Fibroblast of lung (primary cell): ENCODE measurements around the gene PRKCQ. TPM values are rescaled to one million over a fixed set of nuclear protein-coding genes. Genes with fewer than 3 reads are reported as not detected.

Experiments used
- DNase-seq, 2 donors: peaks; one replicate each; pipeline versions ENCODE4 v3.0.0 to v3.0.0-alpha.2; 2010; ENCODE audit warnings: low read depth in 2 of 2
- H2AFZ ChIP-seq: 2 replicates; pipeline ENCODE4 v1.5.1; 2012; ENCODE audit warnings: low read length, control low read depth, inconsistent platforms
- H3K27ac ChIP-seq: 2 replicates; pipeline ENCODE4 v1.5.1; 2011; ENCODE audit warnings: low read length, control low read depth; ENCODE audit not compliant: insufficient read depth
- H3K27me3 ChIP-seq: 2 replicates; pipeline ENCODE4 v1.5.1; 2011; ENCODE audit warnings: mild to moderate bottlenecking, low read length; ENCODE audit not compliant: control insufficient read depth, insufficient read depth
- H3K36me3 ChIP-seq: 2 replicates; pipeline ENCODE4 v1.5.1; 2011; ENCODE audit warnings: low read length; ENCODE audit not compliant: control insufficient read depth, insufficient read depth
- H3K4me1 ChIP-seq: 2 replicates; pipeline ENCODE4 v1.5.1; 2011; ENCODE audit warnings: low read length; ENCODE audit not compliant: control insufficient read depth, insufficient read depth; ENCODE audit errors: extremely low read depth
- H3K4me2 ChIP-seq: 2 replicates; pipeline ENCODE4 v1.5.1; 2011; ENCODE audit warnings: low read length, control low read depth; ENCODE audit not compliant: insufficient read depth; ENCODE audit errors: extremely low read depth
- H3K4me3 ChIP-seq, 4 experiments: fragments of 200-600 bp in 1 of 4; sonication (generic) in 1 of 4; replicated peaks in 1 of 4; 2 replicates each; pipeline ENCODE4 v1.5.1; 2011 to 2016; ENCODE audit warnings: low read length in 4 of 4, low read depth in 3 of 4, mild to moderate bottlenecking in 3 of 4, control low read depth in 2 of 4, inconsistent platforms in 1 of 4, mixed read lengths in 1 of 4; ENCODE audit not compliant: insufficient read depth in 1 of 4; ENCODE audit errors: control extremely low read depth in 1 of 4
- H3K79me2 ChIP-seq: 2 replicates; pipeline ENCODE4 v1.5.1; 2012; ENCODE audit warnings: mild to moderate bottlenecking, low read length, inconsistent platforms; ENCODE audit not compliant: control insufficient read depth, insufficient read depth
- H3K9ac ChIP-seq: 2 replicates; pipeline ENCODE4 v1.5.1; 2011; ENCODE audit warnings: mild to moderate bottlenecking, low read length, control low read depth; ENCODE audit not compliant: insufficient read depth
- H3K9me3 ChIP-seq: 2 replicates; pipeline ENCODE4 v1.5.1; 2012; ENCODE audit warnings: low read depth, low read length; ENCODE audit not compliant: control insufficient read depth, insufficient read depth
- H4K20me1 ChIP-seq: 2 replicates; pipeline ENCODE4 v1.5.1; 2011; ENCODE audit warnings: low read length; ENCODE audit not compliant: control insufficient read depth, insufficient read depth; ENCODE audit errors: extremely low read depth
- EZH2 ChIP-seq: IDR thresholded peaks from 2 replicates; pipeline ENCODE4 v1.5.1; 2012; ENCODE audit warnings: low read length, control low read depth, mild to moderate bottlenecking; ENCODE audit errors: missing control alignments
- polyA plus RNA-seq, 2 donors: library from polyadenylated mRNA; depleted of rRNA in 1 of 2; stranded (reverse) in 1 of 2; unstranded in 1 of 2; fragments of >200 nt; gene quantifications; 2 replicates each; pipeline ENCODE4 v1.2.1, GENCODE V29; 2011 to 2012; ENCODE audit warnings: missing spikeins in 1 of 2
- total RNA-seq: library from RNA; depleted of rRNA; stranded (reverse); fragments of >200 nt; gene quantifications from 2 replicates; pipeline ENCODE4 v1.2.1, GENCODE V29; 2014
- TF ChIP-seq, protein P1 (sequence below), 2 donors: IDR thresholded peaks in 1 of 2; conservative IDR thresholded peaks in 1 of 2; 1 replicate in 1 of 2; 2 replicates in 1 of 2; pipeline ENCODE4 v1.5.1; 2011 to 2012; ENCODE audit warnings: low read length in 2 of 2, control low read depth in 1 of 2, inconsistent platforms in 1 of 2, low read depth in 1 of 2, mild to moderate bottlenecking in 1 of 2

PRKCQ gene
- total and polyA plus RNA-seq, 2 donors (not counting 1 experiment from before 2014, with no cell fraction given), result under 0.01 to 0.01 TPM

DNA sequence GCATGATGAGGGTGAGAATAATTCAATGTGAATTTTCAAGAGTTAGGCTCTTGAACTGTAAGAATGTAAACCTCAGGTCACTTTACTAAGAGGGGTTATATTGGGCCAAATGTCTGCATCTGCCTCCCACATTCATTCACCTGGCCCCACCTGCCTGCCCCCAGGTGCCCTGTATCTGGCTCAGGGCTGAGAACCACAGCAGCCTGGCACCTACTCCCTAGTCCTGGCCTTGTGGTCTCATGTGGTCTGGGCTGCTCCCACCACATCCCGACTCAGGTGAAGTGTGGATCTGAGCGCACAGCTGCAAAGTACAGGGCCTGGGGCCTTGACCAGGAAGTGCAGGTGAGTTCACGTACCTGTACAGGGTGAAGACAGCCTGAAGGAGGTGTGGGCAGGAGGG lies 195.2 kb downstream of the PRKCQ start:
- Histone ChIP-seq H3K36me3 (no peaks in the 10 kb centered on the region), H3K4me3 (no peak overlapping the region), H4K20me1 (no peaks in the 10 kb centered on the region), H3K27me3 (no peaks in the 10 kb centered on the region), H3K9me3 (no peaks in the 10 kb centered on the region), H3K9ac (no peak overlapping the region), H3K27ac (no peak overlapping the region), H2AFZ (no peak overlapping the region), H3K79me2 (no peaks in the 10 kb centered on the region), H3K4me1 (peaks cover 8% of the 10 kb centered on the region), H3K4me2 (no peak overlapping the region)
- no peak for DNase-seq
- TF ChIP-seq, protein P1, sequence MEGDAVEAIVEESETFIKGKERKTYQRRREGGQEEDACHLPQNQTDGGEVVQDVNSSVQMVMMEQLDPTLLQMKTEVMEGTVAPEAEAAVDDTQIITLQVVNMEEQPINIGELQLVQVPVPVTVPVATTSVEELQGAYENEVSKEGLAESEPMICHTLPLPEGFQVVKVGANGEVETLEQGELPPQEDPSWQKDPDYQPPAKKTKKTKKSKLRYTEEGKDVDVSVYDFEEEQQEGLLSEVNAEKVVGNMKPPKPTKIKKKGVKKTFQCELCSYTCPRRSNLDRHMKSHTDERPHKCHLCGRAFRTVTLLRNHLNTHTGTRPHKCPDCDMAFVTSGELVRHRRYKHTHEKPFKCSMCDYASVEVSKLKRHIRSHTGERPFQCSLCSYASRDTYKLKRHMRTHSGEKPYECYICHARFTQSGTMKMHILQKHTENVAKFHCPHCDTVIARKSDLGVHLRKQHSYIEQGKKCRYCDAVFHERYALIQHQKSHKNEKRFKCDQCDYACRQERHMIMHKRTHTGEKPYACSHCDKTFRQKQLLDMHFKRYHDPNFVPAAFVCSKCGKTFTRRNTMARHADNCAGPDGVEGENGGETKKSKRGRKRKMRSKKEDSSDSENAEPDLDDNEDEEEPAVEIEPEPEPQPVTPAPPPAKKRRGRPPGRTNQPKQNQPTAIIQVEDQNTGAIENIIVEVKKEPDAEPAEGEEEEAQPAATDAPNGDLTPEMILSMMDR (conservative IDR thresholded peaks at IDR 0.05 in 1 of 2, IDR thresholded peaks at IDR 0.05 in 1 of 2; ENCODE audit: low read depth in 1 of 2, low read length in 2 of 2), result no peak
- no peak for TF ChIP-seq EZH2

DNA sequence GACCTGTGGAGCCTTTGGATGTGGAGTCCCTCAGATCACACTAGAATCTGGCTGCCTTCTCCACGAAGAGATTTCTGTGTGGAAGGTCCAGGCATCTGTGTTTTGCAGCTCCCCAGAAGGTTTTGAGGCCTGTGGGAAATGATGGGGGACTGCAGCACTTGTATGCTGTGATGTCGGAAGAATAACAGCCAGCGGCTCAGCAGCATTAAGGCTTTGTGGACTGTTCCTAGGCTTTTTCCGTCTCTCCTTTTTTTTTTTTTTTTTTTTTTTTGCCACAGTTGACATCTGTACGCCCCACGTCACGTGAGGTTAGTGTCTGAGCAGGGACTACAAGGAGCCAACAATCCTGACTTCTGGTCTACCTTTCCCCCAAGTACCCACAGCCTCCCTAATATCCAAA lies 196.0 kb downstream of the PRKCQ start:
- no peak overlapping the region for H3K27ac ChIP-seq
- H3K36me3 ChIP-seq, result no peaks in the 10 kb centered on the region
- no peak overlapping the region for H3K4me2 ChIP-seq

DNA sequence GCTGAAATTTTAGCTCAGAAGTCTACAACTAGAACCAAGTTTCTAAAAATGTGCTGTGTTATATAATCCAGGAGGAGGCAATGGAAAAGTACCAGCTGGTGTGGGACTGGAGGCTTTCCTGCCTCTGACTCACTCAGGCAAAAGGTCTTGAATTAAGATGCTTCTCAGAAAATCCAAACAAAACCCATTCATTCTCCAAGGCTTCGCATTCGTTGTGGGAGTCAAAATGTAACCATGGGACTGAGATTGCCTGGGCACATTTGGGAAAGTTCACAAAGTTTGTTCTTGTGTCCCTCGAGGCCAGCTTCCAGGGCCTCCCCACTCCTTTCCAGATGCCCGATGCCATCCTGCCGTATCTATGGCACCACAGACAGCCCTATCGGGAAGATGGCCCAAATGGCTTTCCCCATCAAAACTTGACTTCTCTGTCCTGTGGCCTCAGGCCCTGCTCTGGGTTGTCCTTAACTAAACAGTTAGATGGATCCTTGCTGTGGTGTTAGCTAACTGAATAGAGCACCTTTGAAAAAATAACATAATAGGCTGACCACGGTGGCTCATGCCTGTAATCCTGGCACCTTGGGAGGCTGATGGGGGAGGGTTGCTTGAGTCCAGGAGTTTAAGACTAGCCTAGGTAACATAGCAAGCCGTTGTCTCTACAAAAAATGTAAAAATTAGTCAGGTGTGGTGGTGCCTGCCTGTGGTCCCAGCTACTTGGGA lies 196.8 kb downstream of the PRKCQ start:
- peak; percentile 73 to 81 for DNase-seq
- Histone ChIP-seq H3K9ac (no peak overlapping the region), H3K27ac (no peak overlapping the region)

More for the DNA sequence above, 196.0 kb downstream of the PRKCQ start:
- Histone ChIP-seq H3K79me2 (no peaks in the 10 kb centered on the region), H4K20me1 (no peaks in the 10 kb centered on the region), H3K4me1 (peaks cover 8% of the 10 kb centered on the region), H3K4me3 (no peak overlapping the region), H2AFZ (no peak overlapping the region), H3K9me3 (no peaks in the 10 kb centered on the region), H3K27me3 (no peaks in the 10 kb centered on the region), H3K9ac (no peak overlapping the region)
- no peak for DNase-seq
- no peak for TF ChIP-seq EZH2
- TF ChIP-seq, protein P1 (conservative IDR thresholded peaks at IDR 0.05 in 1 of 2, IDR thresholded peaks at IDR 0.05 in 1 of 2; ENCODE audit: low read depth in 1 of 2, low read length in 2 of 2), result no peak

More for the DNA sequence above, 196.8 kb downstream of the PRKCQ start:
- Histone ChIP-seq H2AFZ (no peak overlapping the region), H3K9me3 (no peaks in the 10 kb centered on the region), H4K20me1 (no peaks in the 10 kb centered on the region), H3K4me3 (no peak overlapping the region), H3K27me3 (no peaks in the 10 kb centered on the region), H3K36me3 (no peaks in the 10 kb centered on the region), H3K4me2 (peak overlapping the region; percentile 29), H3K4me1 (peaks cover 8% of the 10 kb centered on the region), H3K79me2 (no peaks in the 10 kb centered on the region)
- TF ChIP-seq, protein P1 (conservative IDR thresholded peaks at IDR 0.05 in 1 of 2, IDR thresholded peaks at IDR 0.05 in 1 of 2; ENCODE audit: low read depth in 1 of 2, low read length in 2 of 2), result no peak
- TF ChIP-seq EZH2, result no peak
